HUES6 (cell line): Measurements from ENCODE around the gene RARS1.
"Not testable (repeated sequence)": the region's sequence is repeated elsewhere in the genome, so short reads cannot be mapped to it uniquely, and the experiment has no call there.

Source experiments
- H3K27ac ChIP-seq: 2 replicates; pipeline ENCODE4 v1.7.0; 2013; ENCODE audit warnings: low read depth, mild to moderate bottlenecking, low read length, inconsistent platforms
- H3K27me3 ChIP-seq: 2 replicates; pipeline ENCODE4 v1.6.1; 2013; ENCODE audit warnings: low read length; ENCODE audit not compliant: control insufficient read depth, insufficient read depth
- H3K36me3 ChIP-seq: 2 replicates; pipeline ENCODE4 v1.6.1; 2013; ENCODE audit warnings: low read length; ENCODE audit not compliant: control insufficient read depth, insufficient read depth
- H3K4me1 ChIP-seq: 2 replicates; pipeline ENCODE4 v1.6.1; 2013; ENCODE audit warnings: low read length; ENCODE audit not compliant: control insufficient read depth, insufficient read depth
- H3K4me3 ChIP-seq: 2 replicates; pipeline ENCODE4 v1.5.1; 2013; ENCODE audit warnings: low read depth, low read length
- H3K9ac ChIP-seq: one replicate; pipeline ENCODE4 v1.6.1; 2013; ENCODE audit warnings: mild to moderate bottlenecking, low read length
- H3K9me3 ChIP-seq: 2 replicates; pipeline ENCODE4 v1.6.1; 2013; ENCODE audit warnings: low read depth, low read length; ENCODE audit not compliant: control insufficient read depth, insufficient read depth

RARS1 gene

GRCh38 chr5:168530621-168531150, 44.4 kb downstream of the RARS1 start:
- Histone ChIP-seq H3K36me3 (no peaks in the 10 kb centered on the region), H3K9me3 (no peaks in the 10 kb centered on the region), H3K4me1 (peaks cover 15% of the 10 kb centered on the region), H3K4me3 (no peak overlapping the region), H3K27me3 (peaks cover 27% of the 10 kb centered on the region), H3K27ac (no peak overlapping the region), H3K9ac (no peak overlapping the region)

GRCh38 chr5:168531191-168531590, 44.9 kb downstream of the RARS1 start:
- Histone ChIP-seq H3K27ac (no peak overlapping the region), H3K9me3 (no peaks in the 10 kb centered on the region), H3K36me3 (no peaks in the 10 kb centered on the region), H3K9ac (no peak overlapping the region), H3K4me1 (peaks cover 15% of the 10 kb centered on the region), H3K4me3 (no peak overlapping the region), H3K27me3 (peaks cover 27% of the 10 kb centered on the region)

- no peak overlapping the region for H3K4me3 ChIP-seq
- no peaks in the 10 kb centered on the region for H3K9me3 ChIP-seq
- H3K36me3 ChIP-seq, result no peaks in the 10 kb centered on the region
- peaks cover 27% of the 10 kb centered on the region for H3K27me3 ChIP-seq
- H3K27ac ChIP-seq, result no peak overlapping the region
- no peak overlapping the region for H3K9ac ChIP-seq
- peaks cover 15% of the 10 kb centered on the region for H3K4me1 ChIP-seq
Observed at GRCh38 chr5:168531987-168532864, 46.0 kb downstream of the RARS1 start.

GRCh38 chr5:168534351-168534750, 48.1 kb downstream of the RARS1 start:
- peaks cover 22% of the 10 kb centered on the region for H3K27me3 ChIP-seq
- not testable (repeated sequence) for H3K9me3 ChIP-seq, H3K36me3 ChIP-seq, H3K9ac ChIP-seq, H3K4me3 ChIP-seq, H3K27ac ChIP-seq
- H3K4me1 ChIP-seq, result peaks cover 15% of the 10 kb centered on the region

GRCh38 chr5:168537176-168537575, 50.9 kb downstream of the RARS1 start:
- Histone ChIP-seq H3K27me3 (no peaks in the 10 kb centered on the region), H3K36me3 (no peaks in the 10 kb centered on the region), H3K9me3 (no peaks in the 10 kb centered on the region), H3K27ac (no peak overlapping the region), H3K4me3 (no peak overlapping the region), H3K4me1 (peaks cover 8% of the 10 kb centered on the region), H3K9ac (no peak overlapping the region)

- Histone ChIP-seq H3K4me1 (no peaks in the 10 kb centered on the region), H3K36me3 (peaks cover 54% of the 10 kb centered on the region), H3K9me3 (no peaks in the 10 kb centered on the region), H3K27me3 (no peaks in the 10 kb centered on the region), H3K27ac (no peak overlapping the region), H3K4me3 (no peak overlapping the region), H3K9ac (no peak overlapping the region)
Observed at GRCh38 chr5:168549554-168549953, 63.3 kb downstream of the RARS1 start.

- Histone ChIP-seq H3K9me3 (no peaks in the 10 kb centered on the region), H3K4me3 (no peak overlapping the region), H3K27me3 (no peaks in the 10 kb centered on the region), H3K9ac (no peak overlapping the region), H3K27ac (no peak overlapping the region), H3K36me3 (peaks cover 62% of the 10 kb centered on the region), H3K4me1 (no peaks in the 10 kb centered on the region)
Observed at GRCh38 chr5:168550656-168551055, 64.4 kb downstream of the RARS1 start.

GRCh38 chr5:168552146-168552545, 65.9 kb downstream of the RARS1 start:
- Histone ChIP-seq H3K9me3 (no peaks in the 10 kb centered on the region), H3K9ac (no peak overlapping the region), H3K4me3 (no peak overlapping the region), H3K36me3 (peaks cover 71% of the 10 kb centered on the region), H3K27me3 (no peaks in the 10 kb centered on the region), H3K27ac (no peak overlapping the region), H3K4me1 (no peaks in the 10 kb centered on the region)

GRCh38 chr5:168553377-168554130, 67.3 kb downstream of the RARS1 start:
- Histone ChIP-seq H3K27me3 (no peaks in the 10 kb centered on the region), H3K4me1 (no peaks in the 10 kb centered on the region), H3K4me3 (no peak overlapping the region), H3K9me3 (no peaks in the 10 kb centered on the region), H3K9ac (no peak overlapping the region), H3K36me3 (peaks cover 79% of the 10 kb centered on the region), H3K27ac (no peak overlapping the region)

- no peaks in the 10 kb centered on the region for H3K27me3 ChIP-seq
- H3K9me3 ChIP-seq, result no peaks in the 10 kb centered on the region
- no peak overlapping the region for H3K4me3 ChIP-seq
- H3K27ac ChIP-seq, result no peak overlapping the region
- no peak overlapping the region for H3K9ac ChIP-seq
- H3K36me3 ChIP-seq, result peaks cover 94% of the 10 kb centered on the region
- H3K4me1 ChIP-seq, result no peaks in the 10 kb centered on the region
Observed at GRCh38 chr5:168557389-168557788, 71.1 kb downstream of the RARS1 start.

GRCh38 chr5:168562279-168562678, 76.0 kb downstream of the RARS1 start:
- no peak overlapping the region for H3K27ac ChIP-seq
- no peaks in the 10 kb centered on the region for H3K9me3 ChIP-seq
- H3K4me1 ChIP-seq, result no peaks in the 10 kb centered on the region
- H3K4me3 ChIP-seq, result no peak overlapping the region
- no peak overlapping the region for H3K9ac ChIP-seq
- no peaks in the 10 kb centered on the region for H3K27me3 ChIP-seq
- H3K36me3 ChIP-seq, result peaks cover 95% of the 10 kb centered on the region
